ENCODE measurements around the gene DOCK6. TPM values are rescaled to one million over a fixed set of nuclear protein-coding genes. Genes with fewer than 3 reads are reported as not detected.

The DOCK6 gene
- total and polyA plus RNA-seq, 2 of the 13 experiments (the other 11 are each of a cell fraction or from before 2014, with no cell fraction given): 5.4 to 38.1 TPM

DNA sequence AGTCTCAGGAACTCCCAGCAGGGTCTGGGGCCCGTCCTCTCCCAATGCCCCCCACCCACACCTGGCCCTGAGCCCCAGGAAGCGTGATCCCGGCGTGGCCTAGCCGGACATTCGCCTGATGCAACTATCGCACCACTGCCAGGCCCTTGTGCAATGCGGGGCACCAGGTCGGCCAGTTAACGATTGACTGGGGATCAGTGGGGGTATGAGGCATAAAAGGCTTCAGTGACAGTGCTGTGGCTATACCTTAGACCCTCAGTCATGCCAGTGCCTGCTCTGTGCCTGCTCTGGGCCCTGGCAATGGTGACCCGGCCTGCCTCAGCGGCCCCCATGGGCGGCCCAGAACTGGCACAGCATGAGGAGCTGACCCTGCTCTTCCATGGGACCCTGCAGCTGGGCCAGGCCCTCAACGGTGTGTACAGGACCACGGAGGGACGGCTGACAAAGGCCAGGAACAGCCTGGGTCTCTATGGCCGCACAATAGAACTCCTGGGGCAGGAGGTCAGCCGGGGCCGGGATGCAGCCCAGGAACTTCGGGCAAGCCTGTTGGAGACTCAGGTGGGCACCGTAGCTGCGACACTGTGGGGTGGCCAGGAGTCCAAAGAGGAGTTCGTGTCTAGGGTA, 22.8 kb downstream of the DOCK6 start, which contains the start of gene ANGPTL8 (continued):
- TF ChIP-seq, protein P1, sequence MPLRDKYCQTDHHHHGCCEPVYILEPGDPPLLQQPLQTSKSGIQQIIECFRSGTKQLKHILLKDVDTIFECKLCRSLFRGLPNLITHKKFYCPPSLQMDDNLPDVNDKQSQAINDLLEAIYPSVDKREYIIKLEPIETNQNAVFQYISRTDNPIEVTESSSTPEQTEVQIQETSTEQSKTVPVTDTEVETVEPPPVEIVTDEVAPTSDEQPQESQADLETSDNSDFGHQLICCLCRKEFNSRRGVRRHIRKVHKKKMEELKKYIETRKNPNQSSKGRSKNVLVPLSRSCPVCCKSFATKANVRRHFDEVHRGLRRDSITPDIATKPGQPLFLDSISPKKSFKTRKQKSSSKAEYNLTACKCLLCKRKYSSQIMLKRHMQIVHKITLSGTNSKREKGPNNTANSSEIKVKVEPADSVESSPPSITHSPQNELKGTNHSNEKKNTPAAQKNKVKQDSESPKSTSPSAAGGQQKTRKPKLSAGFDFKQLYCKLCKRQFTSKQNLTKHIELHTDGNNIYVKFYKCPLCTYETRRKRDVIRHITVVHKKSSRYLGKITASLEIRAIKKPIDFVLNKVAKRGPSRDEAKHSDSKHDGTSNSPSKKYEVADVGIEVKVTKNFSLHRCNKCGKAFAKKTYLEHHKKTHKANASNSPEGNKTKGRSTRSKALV (CRISPR knock-in tag; IDR thresholded peaks at IDR 0.05): peak; percentile 71; the same call in 1 of the 2 replicates
- TF ChIP-seq ADNP (CRISPR knock-in tag; IDR thresholded peaks at IDR 0.05): no peak
- TF ChIP-seq MED1 (CRISPR knock-in tag; IDR thresholded peaks at IDR 0.05): peak; percentile 99
- TF ChIP-seq BHLHE40 (IDR thresholded peaks at IDR 0.05; ENCODE audit: low read length): peak; percentile 49
- TF ChIP-seq HNRNPH1 (optimal IDR thresholded peaks at IDR 0.05; ENCODE audit: low read depth, low read length): peak; percentile 74
- TF ChIP-seq SETDB1 (CRISPR knock-in tag; IDR thresholded peaks at IDR 0.05; ENCODE audit: borderline replicate concordance): no peak
- TF ChIP-seq ARID4A (CRISPR knock-in tag; IDR thresholded peaks at IDR 0.05; ENCODE audit: borderline replicate concordance): peak; percentile 96
- TF ChIP-seq GFI1 (CRISPR knock-in tag; IDR thresholded peaks at IDR 0.05; ENCODE audit: borderline replicate concordance): peak; percentile 77; the same call in 1 of the 2 replicates
- TF ChIP-seq ZSCAN9 (CRISPR knock-in tag; IDR thresholded peaks at IDR 0.05; ENCODE audit: borderline replicate concordance): peak; percentile 91; the same call in 1 of the 2 replicates
- TF ChIP-seq ZNF83 (CRISPR knock-in tag; IDR thresholded peaks at IDR 0.05; ENCODE audit: borderline replicate concordance): no peak
- no peak for TF ChIP-seq ATAD3A (CRISPR knock-in tag; IDR thresholded peaks at IDR 0.05)
- TF ChIP-seq, protein P2, sequence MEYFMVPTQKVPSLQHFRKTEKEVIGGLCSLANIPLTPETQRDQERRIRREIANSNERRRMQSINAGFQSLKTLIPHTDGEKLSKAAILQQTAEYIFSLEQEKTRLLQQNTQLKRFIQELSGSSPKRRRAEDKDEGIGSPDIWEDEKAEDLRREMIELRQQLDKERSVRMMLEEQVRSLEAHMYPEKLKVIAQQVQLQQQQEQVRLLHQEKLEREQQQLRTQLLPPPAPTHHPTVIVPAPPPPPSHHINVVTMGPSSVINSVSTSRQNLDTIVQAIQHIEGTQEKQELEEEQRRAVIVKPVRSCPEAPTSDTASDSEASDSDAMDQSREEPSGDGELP (IDR thresholded peaks at IDR 0.05; ENCODE audit: borderline replicate concordance, low read depth): peak; percentile 73; the same call in 1 of the 2 replicates
- TF ChIP-seq, protein P3, sequence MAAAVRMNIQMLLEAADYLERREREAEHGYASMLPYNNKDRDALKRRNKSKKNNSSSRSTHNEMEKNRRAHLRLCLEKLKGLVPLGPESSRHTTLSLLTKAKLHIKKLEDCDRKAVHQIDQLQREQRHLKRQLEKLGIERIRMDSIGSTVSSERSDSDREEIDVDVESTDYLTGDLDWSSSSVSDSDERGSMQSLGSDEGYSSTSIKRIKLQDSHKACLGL (CRISPR knock-in tag; IDR thresholded peaks at IDR 0.05): peak; percentile 17; the same call in 1 of the 2 replicates
- no peak; the same call in 1 of the 2 replicates for TF ChIP-seq ZFAT (CRISPR knock-in tag; conservative IDR thresholded peaks at IDR 0.05)
- no peak for TF ChIP-seq ZNF773 (CRISPR knock-in tag; IDR thresholded peaks at IDR 0.05; ENCODE audit: borderline replicate concordance)
- TF ChIP-seq ZNF513 (CRISPR knock-in tag; conservative IDR thresholded peaks at IDR 0.05): no peak
- TF ChIP-seq FOXP4 (CRISPR knock-in tag; IDR thresholded peaks at IDR 0.05): peak; percentile 90

Measured in HepG2 (cell line).